LNCaP clone FGC (cell line): ENCODE data around the gene KCNJ18.
"Not testable (repeated sequence)": the region's sequence is repeated elsewhere in the genome, so short reads cannot be mapped to it uniquely, and the experiment has no call there.

ENCODE experiments used
- DNase-seq: peaks from one replicate; pipeline ENCODE4 v3.0.0-alpha.2; 2011; ENCODE audit warnings: low read depth
- H3K4me3 ChIP-seq: 2 replicates; pipeline ENCODE4 v1.5.1; 2011; ENCODE audit warnings: mild to moderate bottlenecking, low read depth, low read length, control low read depth
- TF ChIP-seq, protein P1 (sequence below): IDR thresholded peaks from 2 replicates; pipeline ENCODE4 v1.5.1; 2012; ENCODE audit warnings: mild to moderate bottlenecking; ENCODE audit not compliant: control insufficient read depth, insufficient read depth; ENCODE audit errors: extremely low read depth

KCNJ18 gene

DNA sequence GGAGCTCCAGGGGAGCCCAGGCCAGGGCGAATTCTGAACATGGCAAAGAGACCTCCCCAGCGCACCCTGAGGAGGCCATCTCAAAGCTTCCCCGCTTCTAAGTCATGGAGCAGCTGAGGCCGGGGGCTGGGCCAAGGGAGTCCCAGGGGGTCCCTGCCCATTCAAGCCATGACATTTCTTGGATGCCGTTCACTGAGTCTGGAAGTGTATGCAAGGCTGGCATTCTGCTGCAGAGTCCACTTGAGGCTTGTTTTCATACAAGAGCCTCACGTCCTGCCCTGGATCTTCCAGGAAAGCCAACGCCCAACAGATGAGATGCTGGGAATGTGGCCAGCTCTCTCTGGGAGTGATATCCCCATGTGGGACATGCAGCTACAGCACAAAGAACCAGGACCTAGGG is 48.5 kb downstream of the KCNJ18 start:
- H3K4me3 ChIP-seq, DNase-seq: not testable (repeated sequence)

DNA sequence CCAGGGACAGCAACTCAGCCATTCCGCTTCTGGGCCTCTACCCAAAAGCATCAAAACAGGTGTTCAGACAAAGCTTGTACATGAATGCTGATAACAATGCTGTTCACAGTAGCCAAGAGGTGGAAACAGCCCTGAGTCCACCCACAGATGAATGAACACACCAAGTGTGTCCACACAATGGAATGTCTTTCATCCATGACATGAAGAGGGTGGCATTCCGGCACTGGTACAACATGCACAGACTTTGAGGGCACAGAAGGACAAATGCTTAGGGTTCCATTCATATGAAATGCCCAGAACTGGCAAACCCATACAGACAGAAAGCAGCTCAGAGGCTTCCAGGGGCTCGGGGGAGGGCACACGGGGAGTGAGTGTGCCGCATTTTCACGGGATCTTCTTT is 49.2 kb downstream of the KCNJ18 start:
- not testable (repeated sequence) for H3K4me3 ChIP-seq, DNase-seq

DNA sequence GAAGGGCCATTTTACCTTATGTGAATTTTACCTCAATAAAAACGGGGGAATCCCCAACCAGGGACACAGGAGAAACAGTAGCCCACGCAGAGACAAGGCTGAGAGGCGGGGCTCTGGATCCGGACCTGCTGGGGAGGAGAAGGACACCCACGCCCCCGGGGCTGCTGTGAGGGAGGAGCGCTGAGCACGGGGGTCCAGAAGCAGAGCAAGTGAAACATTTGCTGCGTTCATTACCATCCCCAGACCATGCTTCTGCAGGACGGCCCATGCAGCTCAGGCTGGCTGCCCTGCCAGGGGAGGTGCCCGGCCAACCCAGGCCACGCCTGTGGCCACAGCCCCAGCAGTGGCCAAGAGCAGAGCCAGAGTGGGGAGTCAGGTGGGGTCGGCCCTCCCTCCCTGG is 50.0 kb downstream of the KCNJ18 start:
- H3K4me3 ChIP-seq: no peak overlapping the region
- DNase-seq: no peak
- TF ChIP-seq, protein P1, sequence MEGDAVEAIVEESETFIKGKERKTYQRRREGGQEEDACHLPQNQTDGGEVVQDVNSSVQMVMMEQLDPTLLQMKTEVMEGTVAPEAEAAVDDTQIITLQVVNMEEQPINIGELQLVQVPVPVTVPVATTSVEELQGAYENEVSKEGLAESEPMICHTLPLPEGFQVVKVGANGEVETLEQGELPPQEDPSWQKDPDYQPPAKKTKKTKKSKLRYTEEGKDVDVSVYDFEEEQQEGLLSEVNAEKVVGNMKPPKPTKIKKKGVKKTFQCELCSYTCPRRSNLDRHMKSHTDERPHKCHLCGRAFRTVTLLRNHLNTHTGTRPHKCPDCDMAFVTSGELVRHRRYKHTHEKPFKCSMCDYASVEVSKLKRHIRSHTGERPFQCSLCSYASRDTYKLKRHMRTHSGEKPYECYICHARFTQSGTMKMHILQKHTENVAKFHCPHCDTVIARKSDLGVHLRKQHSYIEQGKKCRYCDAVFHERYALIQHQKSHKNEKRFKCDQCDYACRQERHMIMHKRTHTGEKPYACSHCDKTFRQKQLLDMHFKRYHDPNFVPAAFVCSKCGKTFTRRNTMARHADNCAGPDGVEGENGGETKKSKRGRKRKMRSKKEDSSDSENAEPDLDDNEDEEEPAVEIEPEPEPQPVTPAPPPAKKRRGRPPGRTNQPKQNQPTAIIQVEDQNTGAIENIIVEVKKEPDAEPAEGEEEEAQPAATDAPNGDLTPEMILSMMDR: no peak

DNA sequence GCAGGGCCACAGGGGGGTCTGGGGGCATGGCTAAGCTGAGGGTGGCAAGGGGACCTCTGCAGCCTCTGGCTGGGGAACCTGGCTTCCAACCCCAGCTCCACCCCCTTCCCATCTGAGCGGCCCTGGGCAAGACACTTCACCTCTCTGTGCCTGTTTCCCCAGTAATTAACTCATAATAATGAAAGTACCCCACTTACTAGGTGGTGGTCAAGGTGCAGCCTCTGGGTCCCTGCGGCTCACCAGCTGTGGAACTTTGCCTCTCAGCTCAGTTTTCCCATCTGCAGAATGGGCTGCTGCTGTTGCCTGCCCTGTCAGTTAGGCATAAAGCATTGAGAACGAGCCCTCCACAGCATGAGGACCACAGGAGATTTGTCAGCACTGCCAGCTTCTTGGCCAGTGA is 51.8 kb downstream of the KCNJ18 start:
- H3K4me3 ChIP-seq, DNase-seq: not testable (repeated sequence)

DNA sequence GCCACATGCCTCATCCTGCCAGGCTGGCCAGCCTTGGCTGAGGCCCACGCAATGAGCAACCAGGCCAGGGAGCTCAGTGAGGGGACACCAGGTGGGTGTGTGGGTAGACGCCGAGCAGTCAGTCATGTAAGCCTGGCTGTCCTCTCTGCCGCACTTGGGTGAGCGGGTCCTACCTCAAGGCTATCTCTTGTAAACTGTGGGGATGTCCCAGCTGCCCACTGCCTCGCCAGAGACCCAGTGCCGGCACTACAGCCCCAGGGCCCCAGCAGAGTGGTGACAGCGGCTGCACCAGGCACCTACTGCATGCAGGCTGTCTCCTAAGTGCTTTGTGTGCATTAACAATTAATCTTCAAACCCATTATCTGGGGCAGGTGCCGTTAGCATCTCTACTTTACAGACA is 52.3 kb downstream of the KCNJ18 start:
- H3K4me3 ChIP-seq, DNase-seq: not testable (repeated sequence)

DNA sequence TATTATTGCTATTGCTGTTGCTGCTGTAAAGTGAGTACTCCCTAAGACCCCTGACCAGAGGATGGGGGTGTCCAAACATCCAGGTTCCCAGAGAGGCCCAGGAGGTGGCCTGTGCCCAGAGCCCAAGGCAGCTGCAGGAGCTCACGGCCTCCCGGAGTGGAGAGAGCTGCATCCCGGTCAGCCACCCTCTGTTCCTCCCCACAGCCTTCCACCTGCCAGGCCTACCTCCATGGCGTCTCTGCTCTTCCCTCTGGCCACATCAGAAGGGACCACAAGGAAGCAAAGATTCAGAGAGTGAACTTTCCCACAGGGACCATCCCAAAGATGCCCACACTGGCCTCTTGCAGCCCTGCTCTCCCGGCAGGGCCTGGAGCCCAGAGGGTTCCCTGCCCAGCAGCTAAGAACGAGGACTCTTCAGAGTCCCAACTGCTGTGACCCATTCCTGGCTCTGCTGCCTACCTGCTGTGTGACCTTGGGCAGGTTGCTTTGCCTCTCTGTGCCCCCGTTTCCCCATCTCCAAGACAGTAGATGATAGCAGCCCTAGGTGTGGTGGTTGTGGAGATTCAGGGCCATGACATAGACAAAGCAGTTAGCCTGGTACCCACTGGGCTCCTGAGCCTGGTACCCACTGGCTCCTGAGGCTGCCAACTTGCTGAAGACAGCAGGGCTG is 53.2 kb downstream of the KCNJ18 start:
- not testable (repeated sequence) for H3K4me3 ChIP-seq, DNase-seq

DNA sequence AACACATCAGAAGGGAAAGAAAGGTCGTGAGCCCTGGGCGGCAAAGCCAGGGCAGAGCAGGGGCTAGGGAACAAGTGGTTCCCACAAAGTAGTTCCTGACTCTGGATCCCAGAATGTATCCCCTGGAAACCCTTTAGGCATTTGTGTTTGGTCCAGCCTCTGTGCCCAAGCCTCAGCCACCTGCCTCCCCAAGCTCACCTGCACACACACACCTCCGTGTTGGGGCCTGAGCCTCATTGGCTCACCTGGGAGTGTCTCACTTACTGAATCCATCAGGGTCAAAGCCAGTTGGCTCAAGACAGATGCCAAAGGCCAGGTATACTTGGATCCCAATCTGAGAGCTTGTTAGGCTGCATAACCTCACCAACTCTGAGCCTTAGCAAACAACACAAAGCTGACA is 54.1 kb downstream of the KCNJ18 start:
- not testable (repeated sequence) for H3K4me3 ChIP-seq, DNase-seq

DNA sequence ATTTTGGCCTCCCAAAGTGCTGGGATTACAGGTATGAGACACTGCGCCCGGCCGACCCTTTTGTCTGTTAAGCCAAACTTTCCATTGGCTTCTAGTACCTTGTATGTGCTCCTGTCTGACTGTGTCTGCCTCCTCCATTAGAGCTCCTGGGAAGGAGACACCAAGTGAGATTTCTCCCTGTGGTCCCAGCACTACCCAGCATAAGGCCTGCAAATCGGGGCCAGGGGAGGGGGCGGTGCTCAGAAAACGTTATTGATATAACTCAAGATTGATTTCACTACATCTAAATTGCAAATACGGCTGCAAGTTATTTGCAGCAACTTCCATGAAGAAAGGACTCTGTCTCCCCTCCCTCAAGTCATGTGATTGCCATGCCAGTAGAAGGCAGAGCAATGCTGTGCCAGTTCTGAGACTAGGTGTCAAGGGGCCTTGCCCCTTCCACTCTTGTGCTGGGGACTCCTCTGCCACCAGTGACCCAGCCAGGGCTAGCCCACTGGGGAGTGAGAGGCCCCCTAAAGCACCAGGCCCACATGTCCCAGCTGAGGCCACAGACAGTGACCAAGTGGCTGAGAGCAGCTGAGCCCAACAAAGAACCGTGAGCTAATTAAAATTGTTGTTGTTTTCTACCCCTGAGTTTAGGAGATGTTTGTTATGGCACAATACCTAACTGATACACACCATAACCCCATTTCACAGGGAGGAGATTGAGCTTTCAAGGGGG is 55.0 kb downstream of the KCNJ18 start:
- DNase-seq, H3K4me3 ChIP-seq: not testable (repeated sequence)

DNA sequence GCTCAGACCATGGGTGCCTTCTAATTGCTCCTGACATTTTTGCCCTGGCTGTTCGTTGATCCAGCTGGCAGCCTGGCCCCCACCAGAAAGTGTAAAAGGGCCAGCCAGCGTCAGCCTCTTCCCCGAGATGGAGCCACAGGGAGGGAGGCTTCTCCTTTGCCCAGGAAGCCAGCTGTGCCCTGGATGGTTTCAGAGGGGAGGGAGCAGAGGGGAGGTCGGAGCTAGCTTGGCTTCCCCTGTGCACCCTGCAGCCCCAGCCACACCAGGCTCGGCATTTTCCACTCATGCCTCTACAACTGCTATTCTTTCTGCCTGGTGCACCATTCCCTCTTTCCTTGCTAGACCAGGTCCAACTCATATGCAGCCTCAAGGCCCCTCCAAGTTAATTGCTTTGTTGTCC is 56.4 kb downstream of the KCNJ18 start:
- DNase-seq, H3K4me3 ChIP-seq: not testable (repeated sequence)

DNA sequence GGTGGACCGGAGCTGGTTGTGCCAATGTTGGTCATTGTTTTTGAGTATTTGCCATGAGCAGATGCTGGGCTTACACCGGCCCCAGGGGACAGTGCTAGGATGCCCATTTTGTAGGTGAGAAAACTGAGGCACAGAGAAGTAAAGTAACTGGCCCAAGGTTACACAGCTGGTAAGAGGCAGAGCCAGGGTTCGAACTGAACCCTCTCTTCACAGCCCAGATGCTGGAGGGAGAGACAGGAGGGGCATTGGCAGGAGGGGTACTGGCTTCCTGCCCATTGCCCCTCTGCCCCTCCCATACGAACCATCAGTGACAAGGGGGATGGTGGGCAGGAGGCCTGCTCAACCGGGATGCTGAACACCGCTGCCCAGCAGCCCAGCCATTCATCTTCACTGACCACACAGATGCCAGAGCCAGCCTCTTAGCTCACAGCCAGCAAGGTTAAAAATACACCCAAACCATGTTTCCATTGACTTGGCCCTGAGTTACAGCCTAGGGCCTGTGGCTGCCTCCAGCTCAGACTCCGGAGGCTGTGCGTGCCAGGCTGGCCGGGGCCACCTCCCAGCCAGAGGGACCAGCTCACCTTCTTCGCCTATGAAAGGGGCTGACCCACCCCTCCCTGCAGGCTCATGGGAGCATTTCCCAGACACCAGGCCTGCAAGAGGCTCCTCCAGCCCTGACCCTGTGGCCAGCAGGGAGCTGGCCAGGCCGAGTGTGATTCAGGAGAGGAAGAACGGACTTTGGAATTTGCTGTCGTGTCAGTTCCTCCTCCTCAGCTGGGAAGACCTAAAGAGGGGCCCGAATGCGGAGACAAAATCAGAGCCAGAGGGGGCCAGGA is 57.6 kb downstream of the KCNJ18 start:
- not testable (repeated sequence) for DNase-seq, H3K4me3 ChIP-seq

DNA sequence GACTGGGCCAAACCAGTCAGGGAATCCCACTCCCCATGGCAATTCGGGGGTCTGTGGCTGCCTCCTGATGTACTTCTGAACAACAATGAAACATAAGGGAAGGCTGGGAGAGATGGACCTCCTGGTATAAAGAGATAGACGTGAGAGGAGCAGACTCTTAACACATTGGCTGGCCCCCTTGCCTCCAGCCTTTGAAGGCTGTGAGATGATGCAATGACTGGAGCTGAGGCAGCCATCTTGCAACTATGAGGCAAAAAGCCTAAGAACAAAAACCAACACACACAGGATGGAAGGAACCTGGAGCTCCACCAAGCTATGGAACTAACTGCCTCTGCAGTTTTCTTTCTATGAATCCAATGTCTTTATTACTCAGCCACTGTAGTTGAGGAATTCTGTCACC is 58.8 kb downstream of the KCNJ18 start:
- not testable (repeated sequence) for DNase-seq

More for the DNA sequence above, 58.8 kb downstream of the KCNJ18 start:
- H3K4me3 ChIP-seq: not testable (repeated sequence)
